H1 (cell line): ENCODE results near the gene PER2. TPM values are rescaled to one million over a fixed set of nuclear protein-coding genes. Genes with fewer than 3 reads are reported as not detected.

Source experiments
- CEBPB ChIP-seq: IDR thresholded peaks from 2 replicates; pipeline ENCODE4 v1.6.1; 2012; ENCODE audit warnings: low read depth, low read length
- CHD1 ChIP-seq: IDR thresholded peaks from 2 replicates; pipeline ENCODE4 v1.6.1; 2012; ENCODE audit warnings: low read depth, low read length, improper control_type of control experiment
- CREB1 ChIP-seq: IDR thresholded peaks from 2 replicates; pipeline ENCODE4 v1.6.1; 2012; ENCODE audit warnings: inconsistent platforms
- FOSL1 ChIP-seq: IDR thresholded peaks from 2 replicates; pipeline ENCODE4 v1.6.1; 2011; ENCODE audit warnings: mild to moderate bottlenecking, low read depth, low read length, moderate library complexity; ENCODE audit not compliant: insufficient read depth
- HDAC2 ChIP-seq, 2 experiments: fragments of 300-600 bp in 1 of 2; sonication (generic) in 1 of 2; IDR thresholded peaks; 2 replicates each; pipeline ENCODE4 v1.6.1; 2011 to 2012; ENCODE audit warnings: low read depth in 2 of 2, low read length in 2 of 2, mild to moderate bottlenecking in 2 of 2, moderate library complexity in 2 of 2, borderline replicate concordance in 1 of 2, inconsistent platforms in 1 of 2
- JUND ChIP-seq: IDR thresholded peaks from 2 replicates; pipeline ENCODE4 v1.6.1; 2011; ENCODE audit warnings: mild to moderate bottlenecking, improper control_type of control experiment, low read length
- SIN3A ChIP-seq, 2 experiments: IDR thresholded peaks in 1 of 2; conservative IDR thresholded peaks in 1 of 2; 2 replicates each; pipeline ENCODE4 v1.6.1; 2011 to 2012; ENCODE audit warnings: low read length in 2 of 2, improper control_type of control experiment in 1 of 2, low read depth in 1 of 2, mild to moderate bottlenecking in 1 of 2
- SIRT6 ChIP-seq: IDR thresholded peaks from one replicate; pipeline ENCODE4 v1.7.1; 2012; ENCODE audit warnings: low read length, inconsistent platforms
- SIX5 ChIP-seq: IDR thresholded peaks from 2 replicates; pipeline ENCODE4 v1.6.1; 2011; ENCODE audit warnings: mild to moderate bottlenecking, low read depth, low read length
- SP4 ChIP-seq: IDR thresholded peaks from 2 replicates; pipeline ENCODE4 v1.6.1; 2012; ENCODE audit warnings: low read length, inconsistent platforms
- SRF ChIP-seq: IDR thresholded peaks from 2 replicates; pipeline ENCODE4 v1.6.1; 2011; ENCODE audit warnings: mild to moderate bottlenecking, low read depth, low read length, moderate library complexity
- USF2 ChIP-seq: IDR thresholded peaks from 2 replicates; pipeline ENCODE4 v1.6.1; 2011; ENCODE audit warnings: low read length, improper control_type of control experiment
- polyA plus RNA-seq, 7 experiments: library from polyadenylated mRNA; depleted of rRNA in 3 of 7; stranded (reverse) in 5 of 7; unstranded in 2 of 7; fragments of >200 nt in 5 of 7; fragments of 200-250 nt in 2 of 7; gene quantifications; 1 replicate in 5 of 7; 2 replicates in 1 of 7; 4 replicates in 1 of 7; pipeline versions ENCODE4 v1.2.1 to v1.2.3, GENCODE V29; 2011 to 2013; ENCODE audit warnings: missing spikeins in 2 of 7, mixed read lengths in 2 of 7
- total RNA-seq: library from RNA; stranded (reverse); fragmentation: NEBNext Ultra II Directional; extraction: Animal tissue kit (Norgen Biotek cat#: 25700); gene quantifications from 2 replicates; pipeline ENCODE4 v1.2.1, GENCODE V29; 2021

The PER2 gene
- total and polyA plus RNA-seq, 2 of the 8 experiments (the other 6 are each of a cell fraction or from before 2014, with no cell fraction given), result 0.91 to 5.5 TPM

- TF ChIP-seq SIRT6 (no peak), CEBPB (no peak; the same call in 1 of the 2 replicates), SIN3A (conservative IDR thresholded peaks at IDR 0.05 in 1 of 2, IDR thresholded peaks at IDR 0.05 in 1 of 2; ENCODE audit: low read depth in 1 of 2, low read length in 2 of 2) (peak; percentile 45 to 86; a peak in 2 of 4 replicates), CHD1 (peak; percentile 90), USF2 (no peak), CREB1 (peak; percentile 86), JUND (peak; percentile 90), SIX5 (peak; percentile 16; the same call in 1 of the 2 replicates), SRF (no peak), SP4 (peak; percentile 55; the same call in 1 of the 2 replicates), HDAC2 (IDR thresholded peaks at IDR 0.05; ENCODE audit: borderline replicate concordance in 1 of 2, low read depth in 2 of 2, low read length in 2 of 2) (0 out of 4 replicates have a peak, but pooled peaks of 1 of the 2 experiments have one; percentile 72), FOSL1 (no peak)
These were observed 502 bp upstream of the PER2 start (continued) for GRCh38 chr2:238288650-238289573.
